HL-60 (cell line): ENCODE data around the gene BPIFA2.

Experiments used
- DNase-seq, 2 experiments: peaks; one replicate each; pipeline ENCODE4 v3.0.0-alpha.2; 2010 to 2020; ENCODE audit warnings: low read depth in 1 of 2, low spot score in 1 of 2
- H3K27ac ChIP-seq: fragments of 250-450 bp; sonication (Bioruptor Pico); replicated peaks from 2 replicates; pipeline ENCODE4 v1.5.1; 2020; ENCODE audit warnings: mild to moderate bottlenecking, moderate library complexity
- H3K27me3 ChIP-seq: fragments of 250-450 bp; sonication (Bioruptor Pico); 2 replicates; pipeline ENCODE4 v1.5.1; 2021; ENCODE audit warnings: mild to moderate bottlenecking, moderate library complexity; ENCODE audit not compliant: insufficient read depth, poor library complexity, severe bottlenecking
- H3K4me3 ChIP-seq: replicated peaks from 2 replicates; pipeline ENCODE4 v1.5.1; 2011; ENCODE audit warnings: mild to moderate bottlenecking, control low read depth, low read length; ENCODE audit not compliant: insufficient read depth
- GABPA ChIP-seq: IDR thresholded peaks from 2 replicates; pipeline ENCODE4 v1.6.1; 2012; ENCODE audit warnings: low read depth
- POLR2AphosphoS5 ChIP-seq: IDR thresholded peaks from 2 replicates; pipeline ENCODE4 v1.6.1; 2012; ENCODE audit warnings: low read depth
- SPI1 ChIP-seq: IDR thresholded peaks from 2 replicates; pipeline ENCODE4 v1.6.1; 2012; ENCODE audit warnings: low read depth, mild to moderate bottlenecking, borderline replicate concordance
- TF ChIP-seq, protein P1 (sequence below): IDR thresholded peaks from 2 replicates; pipeline ENCODE4 v1.6.1; 2012; ENCODE audit warnings: low read depth; ENCODE audit not compliant: insufficient replicate concordance
- TF ChIP-seq, protein P2 (sequence below): IDR thresholded peaks from one replicate; pipeline ENCODE4 v1.5.1; 2011; ENCODE audit warnings: low read length, control low read depth, inconsistent platforms; ENCODE audit not compliant: insufficient read depth

The BPIFA2 gene

DNA sequence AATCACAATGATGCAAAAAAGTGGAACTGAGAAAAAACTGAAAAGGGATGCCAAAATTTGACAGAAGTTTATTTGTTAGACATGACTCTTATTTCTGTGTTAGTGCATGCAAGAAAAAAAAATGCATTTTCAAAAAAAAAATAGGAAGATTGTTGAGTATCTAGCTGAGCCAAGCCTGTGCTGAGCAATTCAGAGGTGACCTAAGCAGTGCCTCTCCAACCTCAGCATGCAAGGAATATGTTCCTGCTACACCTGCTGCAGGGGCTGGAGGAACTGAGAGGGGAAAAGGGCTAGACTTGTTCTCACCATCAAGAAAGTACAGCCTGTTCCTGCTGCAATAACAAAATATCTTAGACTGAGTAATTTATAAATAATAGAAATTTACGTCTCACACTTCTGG lies 24.0 kb downstream of the BPIFA2 start:
- H3K27ac ChIP-seq: no peak overlapping the region
- no peak for DNase-seq
- H3K27me3 ChIP-seq: no peaks in the 10 kb centered on the region

DNA sequence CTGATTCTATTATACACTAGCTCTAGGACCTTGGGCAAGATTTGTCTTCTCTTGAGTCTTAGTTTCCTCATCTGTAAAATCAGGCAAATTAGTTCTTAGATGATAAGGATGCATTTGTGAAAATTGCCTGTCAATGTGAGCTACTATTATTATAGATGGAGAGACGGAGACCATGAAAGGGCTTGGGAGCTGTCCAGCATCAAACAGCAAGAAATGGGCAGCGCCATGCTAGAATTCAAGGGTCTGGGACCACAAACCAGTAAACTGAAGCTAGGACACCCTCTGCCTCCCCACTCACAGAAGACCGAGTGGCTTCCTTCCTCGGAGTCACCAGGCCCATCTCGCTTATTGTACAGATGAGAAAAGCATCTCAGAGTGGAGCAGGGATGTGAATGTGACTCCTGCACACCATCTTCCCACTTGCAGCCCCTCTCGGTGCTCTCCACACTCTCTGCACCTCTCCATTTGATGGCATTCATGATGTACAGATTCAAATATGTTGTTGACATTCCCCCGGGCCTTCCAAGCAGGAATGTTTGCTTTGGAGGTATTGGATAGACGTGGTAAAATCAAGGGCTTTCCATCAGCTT lies 25.0 kb downstream of the BPIFA2 start:
- Histone ChIP-seq H3K4me3 (no peak overlapping the region), H3K27ac (no peak overlapping the region), H3K27me3 (no peaks in the 10 kb centered on the region)
- DNase-seq: no peak
- TF ChIP-seq, protein P1, sequence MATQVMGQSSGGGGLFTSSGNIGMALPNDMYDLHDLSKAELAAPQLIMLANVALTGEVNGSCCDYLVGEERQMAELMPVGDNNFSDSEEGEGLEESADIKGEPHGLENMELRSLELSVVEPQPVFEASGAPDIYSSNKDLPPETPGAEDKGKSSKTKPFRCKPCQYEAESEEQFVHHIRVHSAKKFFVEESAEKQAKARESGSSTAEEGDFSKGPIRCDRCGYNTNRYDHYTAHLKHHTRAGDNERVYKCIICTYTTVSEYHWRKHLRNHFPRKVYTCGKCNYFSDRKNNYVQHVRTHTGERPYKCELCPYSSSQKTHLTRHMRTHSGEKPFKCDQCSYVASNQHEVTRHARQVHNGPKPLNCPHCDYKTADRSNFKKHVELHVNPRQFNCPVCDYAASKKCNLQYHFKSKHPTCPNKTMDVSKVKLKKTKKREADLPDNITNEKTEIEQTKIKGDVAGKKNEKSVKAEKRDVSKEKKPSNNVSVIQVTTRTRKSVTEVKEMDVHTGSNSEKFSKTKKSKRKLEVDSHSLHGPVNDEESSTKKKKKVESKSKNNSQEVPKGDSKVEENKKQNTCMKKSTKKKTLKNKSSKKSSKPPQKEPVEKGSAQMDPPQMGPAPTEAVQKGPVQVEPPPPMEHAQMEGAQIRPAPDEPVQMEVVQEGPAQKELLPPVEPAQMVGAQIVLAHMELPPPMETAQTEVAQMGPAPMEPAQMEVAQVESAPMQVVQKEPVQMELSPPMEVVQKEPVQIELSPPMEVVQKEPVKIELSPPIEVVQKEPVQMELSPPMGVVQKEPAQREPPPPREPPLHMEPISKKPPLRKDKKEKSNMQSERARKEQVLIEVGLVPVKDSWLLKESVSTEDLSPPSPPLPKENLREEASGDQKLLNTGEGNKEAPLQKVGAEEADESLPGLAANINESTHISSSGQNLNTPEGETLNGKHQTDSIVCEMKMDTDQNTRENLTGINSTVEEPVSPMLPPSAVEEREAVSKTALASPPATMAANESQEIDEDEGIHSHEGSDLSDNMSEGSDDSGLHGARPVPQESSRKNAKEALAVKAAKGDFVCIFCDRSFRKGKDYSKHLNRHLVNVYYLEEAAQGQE: peak; percentile 90
- no peak for TF ChIP-seq POLR2AphosphoS5

More for the DNA sequence above, 24.0 kb downstream of the BPIFA2 start:
- no peak overlapping the region for H3K4me3 ChIP-seq
- TF ChIP-seq GABPA (no peak), POLR2AphosphoS5 (no peak), SPI1 (no peak)
- TF ChIP-seq, protein P1: no peak
- TF ChIP-seq, protein P2, sequence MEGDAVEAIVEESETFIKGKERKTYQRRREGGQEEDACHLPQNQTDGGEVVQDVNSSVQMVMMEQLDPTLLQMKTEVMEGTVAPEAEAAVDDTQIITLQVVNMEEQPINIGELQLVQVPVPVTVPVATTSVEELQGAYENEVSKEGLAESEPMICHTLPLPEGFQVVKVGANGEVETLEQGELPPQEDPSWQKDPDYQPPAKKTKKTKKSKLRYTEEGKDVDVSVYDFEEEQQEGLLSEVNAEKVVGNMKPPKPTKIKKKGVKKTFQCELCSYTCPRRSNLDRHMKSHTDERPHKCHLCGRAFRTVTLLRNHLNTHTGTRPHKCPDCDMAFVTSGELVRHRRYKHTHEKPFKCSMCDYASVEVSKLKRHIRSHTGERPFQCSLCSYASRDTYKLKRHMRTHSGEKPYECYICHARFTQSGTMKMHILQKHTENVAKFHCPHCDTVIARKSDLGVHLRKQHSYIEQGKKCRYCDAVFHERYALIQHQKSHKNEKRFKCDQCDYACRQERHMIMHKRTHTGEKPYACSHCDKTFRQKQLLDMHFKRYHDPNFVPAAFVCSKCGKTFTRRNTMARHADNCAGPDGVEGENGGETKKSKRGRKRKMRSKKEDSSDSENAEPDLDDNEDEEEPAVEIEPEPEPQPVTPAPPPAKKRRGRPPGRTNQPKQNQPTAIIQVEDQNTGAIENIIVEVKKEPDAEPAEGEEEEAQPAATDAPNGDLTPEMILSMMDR: no peak

DNA sequence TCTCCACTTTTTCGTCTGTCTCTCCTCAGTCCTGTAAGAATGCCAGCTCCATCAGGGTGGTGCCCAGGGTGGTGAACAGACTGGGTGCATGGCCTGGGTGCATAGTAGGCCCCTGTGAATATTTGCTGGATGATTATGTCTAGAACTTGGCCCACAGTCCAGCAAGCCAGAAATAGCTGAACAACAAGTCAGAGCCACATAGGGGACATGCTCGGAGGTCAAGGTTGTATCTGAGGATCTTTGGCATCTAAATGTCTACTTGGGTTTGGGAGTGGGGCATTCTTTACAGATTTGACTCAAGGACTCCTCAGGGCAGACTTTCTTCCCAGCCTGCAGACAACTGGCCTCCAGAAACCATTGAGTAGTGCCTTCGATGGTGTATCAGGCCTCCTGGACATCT lies 31.1 kb downstream of the BPIFA2 start:
- Histone ChIP-seq H3K4me3 (no peak overlapping the region), H3K27ac (no peak overlapping the region), H3K27me3 (peaks cover 3% of the 10 kb centered on the region)
- TF ChIP-seq, protein P2: no peak
- TF ChIP-seq SPI1: no peak
- no peak for TF ChIP-seq GABPA
- TF ChIP-seq POLR2AphosphoS5: no peak
- TF ChIP-seq, protein P1: no peak
- no peak for DNase-seq
